Loucy (cell line): ENCODE data around the gene UQCRC1.

Source experiments
- H2AFZ ChIP-seq: fragments of 200-600 bp; sonication (generic); 2 replicates; pipeline ENCODE4 v1.6.0; 2016; ENCODE audit warnings: antibody characterized with exemption, mild to moderate bottlenecking, low read length, moderate library complexity
- H3F3A ChIP-seq: fragments of 200-600 bp; 2 replicates; pipeline ENCODE4 v1.6.0; 2016; ENCODE audit warnings: antibody characterized with exemption, low read depth, mild to moderate bottlenecking
- H3K27me3 ChIP-seq: fragments of 200-600 bp; sonication (generic); 2 replicates; pipeline ENCODE4 v1.6.1; 2014; ENCODE audit warnings: low read length, mild to moderate bottlenecking; ENCODE audit not compliant: insufficient read depth, poor library complexity, severe bottlenecking
- H3K36me3 ChIP-seq: fragments of 200-600 bp; sonication (generic); 2 replicates; pipeline ENCODE4 v1.6.1; 2016; ENCODE audit warnings: low read length; ENCODE audit not compliant: insufficient read depth
- H3K4me1 ChIP-seq: fragments of 200-600 bp; sonication (generic); 2 replicates; pipeline ENCODE4 v1.5.1; 2014; ENCODE audit warnings: low read length, mild to moderate bottlenecking; ENCODE audit not compliant: insufficient read depth, poor library complexity, severe bottlenecking
- H3K4me2 ChIP-seq: fragments of 200-600 bp; sonication (generic); 2 replicates; pipeline ENCODE4 v1.6.0; 2014; ENCODE audit warnings: antibody characterized with exemption, low read length, low read depth, mild to moderate bottlenecking; ENCODE audit not compliant: poor library complexity, severe bottlenecking
- H3K4me3 ChIP-seq: fragments of 200-600 bp; sonication (generic); 2 replicates; pipeline ENCODE4 v1.5.1; 2014; ENCODE audit warnings: low read length, mild to moderate bottlenecking, mixed read lengths; ENCODE audit not compliant: poor library complexity, severe bottlenecking
- H3K79me2 ChIP-seq: fragments of 200-600 bp; sonication (generic); 2 replicates; pipeline ENCODE4 v1.6.1; 2014; ENCODE audit warnings: low read length; ENCODE audit not compliant: insufficient read depth
- H3K9ac ChIP-seq: fragments of 200-600 bp; sonication (generic); 2 replicates; pipeline ENCODE4 v1.6.0; 2014; ENCODE audit warnings: mild to moderate bottlenecking, low read depth, low read length, moderate library complexity; ENCODE audit not compliant: poor library complexity, severe bottlenecking
- H3K9me2 ChIP-seq: fragments of 200-600 bp; sonication (generic); replicated peaks from 2 replicates; pipeline ENCODE4 v1.6.1; 2016; ENCODE audit warnings: low read depth, low read length, mixed read lengths
- H3K9me3 ChIP-seq: fragments of 200-600 bp; sonication (generic); 2 replicates; pipeline ENCODE4 v1.6.1; 2014; ENCODE audit warnings: mild to moderate bottlenecking, antibody characterized with exemption, low read length, low read depth; ENCODE audit not compliant: insufficient read depth
- H4K20me1 ChIP-seq: fragments of 200-600 bp; sonication (generic); 2 replicates; pipeline ENCODE4 v1.6.0; 2014; ENCODE audit warnings: antibody characterized with exemption, low read length, mild to moderate bottlenecking; ENCODE audit not compliant: insufficient read depth, poor library complexity, severe bottlenecking
- EZH2phosphoT487 ChIP-seq: fragments of 200-600 bp; IDR thresholded peaks from 2 replicates; pipeline ENCODE4 v1.6.1; 2018; ENCODE audit warnings: antibody characterized with exemption, mild to moderate bottlenecking, moderate library complexity, borderline replicate concordance
- TF ChIP-seq, protein P1 (sequence below): fragments of 200-600 bp; sonication (generic); conservative IDR thresholded peaks from 2 replicates; pipeline ENCODE4 v1.5.1; 2014; ENCODE audit warnings: mild to moderate bottlenecking, antibody characterized with exemption, low read length

Gene UQCRC1

DNA sequence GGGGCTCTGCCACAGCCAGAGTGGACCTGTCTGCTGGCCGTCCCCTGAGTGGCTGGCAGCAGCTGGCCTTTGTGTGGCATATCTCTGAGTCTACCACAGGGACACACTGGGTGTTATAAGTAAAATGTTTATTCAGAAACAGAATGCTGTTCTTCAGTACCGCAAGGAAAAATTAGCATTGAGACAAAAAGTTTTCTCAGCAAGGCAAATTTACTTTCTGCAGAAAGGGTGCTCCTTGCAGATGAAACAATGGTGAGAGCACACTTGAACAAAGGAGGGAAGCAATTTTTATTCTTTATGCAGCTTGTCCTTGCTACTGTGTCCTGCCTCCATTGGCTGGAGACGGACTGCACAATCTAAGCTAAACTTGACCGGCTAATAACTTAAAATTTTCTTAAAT, 8.1 kb upstream of the UQCRC1 start:
- no peaks in the 10 kb centered on the region for H3K27me3 ChIP-seq
- H3K9me2 ChIP-seq, result no peaks in the 10 kb centered on the region
- no peaks in the 10 kb centered on the region for H4K20me1 ChIP-seq
- no peak overlapping the region for H3K9ac ChIP-seq
- no peaks in the 10 kb centered on the region for H3K36me3 ChIP-seq
- no peak overlapping the region for H3K4me2 ChIP-seq
- peaks cover 7% of the 10 kb centered on the region; the same call in 1 of the 2 replicates for H3K9me3 ChIP-seq
- H3K4me3 ChIP-seq, result no peak overlapping the region
- no peak overlapping the region for H2AFZ ChIP-seq
- TF ChIP-seq, protein P1, sequence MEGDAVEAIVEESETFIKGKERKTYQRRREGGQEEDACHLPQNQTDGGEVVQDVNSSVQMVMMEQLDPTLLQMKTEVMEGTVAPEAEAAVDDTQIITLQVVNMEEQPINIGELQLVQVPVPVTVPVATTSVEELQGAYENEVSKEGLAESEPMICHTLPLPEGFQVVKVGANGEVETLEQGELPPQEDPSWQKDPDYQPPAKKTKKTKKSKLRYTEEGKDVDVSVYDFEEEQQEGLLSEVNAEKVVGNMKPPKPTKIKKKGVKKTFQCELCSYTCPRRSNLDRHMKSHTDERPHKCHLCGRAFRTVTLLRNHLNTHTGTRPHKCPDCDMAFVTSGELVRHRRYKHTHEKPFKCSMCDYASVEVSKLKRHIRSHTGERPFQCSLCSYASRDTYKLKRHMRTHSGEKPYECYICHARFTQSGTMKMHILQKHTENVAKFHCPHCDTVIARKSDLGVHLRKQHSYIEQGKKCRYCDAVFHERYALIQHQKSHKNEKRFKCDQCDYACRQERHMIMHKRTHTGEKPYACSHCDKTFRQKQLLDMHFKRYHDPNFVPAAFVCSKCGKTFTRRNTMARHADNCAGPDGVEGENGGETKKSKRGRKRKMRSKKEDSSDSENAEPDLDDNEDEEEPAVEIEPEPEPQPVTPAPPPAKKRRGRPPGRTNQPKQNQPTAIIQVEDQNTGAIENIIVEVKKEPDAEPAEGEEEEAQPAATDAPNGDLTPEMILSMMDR, result no peak
- TF ChIP-seq EZH2phosphoT487, result no peak
- no peaks in the 10 kb centered on the region for H3F3A ChIP-seq
- no peaks in the 10 kb centered on the region for H3K79me2 ChIP-seq
- H3K4me1 ChIP-seq, result no peaks in the 10 kb centered on the region

DNA sequence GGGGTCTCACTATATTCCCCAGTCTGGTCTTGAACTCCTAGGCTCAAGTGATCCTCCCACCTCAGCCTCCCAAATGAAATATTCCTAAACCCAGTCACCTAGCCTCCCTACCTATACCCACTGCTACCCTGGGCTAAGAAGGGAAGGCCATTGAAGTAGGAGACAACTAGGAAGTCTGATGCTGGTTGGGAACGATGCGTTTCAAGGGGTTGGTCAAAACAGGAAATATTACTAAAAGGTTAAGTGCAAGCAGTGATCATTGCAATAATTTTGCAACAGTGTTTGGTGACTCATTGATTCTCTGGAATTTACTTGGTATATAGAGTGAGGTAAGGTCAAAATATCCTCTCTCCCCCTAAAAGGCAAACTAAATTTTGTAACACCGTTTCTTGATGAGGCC, 4.6 kb upstream of the UQCRC1 start:
- peaks cover under 1% of the 10 kb centered on the region for H4K20me1 ChIP-seq
- H3F3A ChIP-seq, result no peaks in the 10 kb centered on the region
- peaks cover 7% of the 10 kb centered on the region; the same call in 1 of the 2 replicates for H3K9me3 ChIP-seq
- H3K9ac ChIP-seq, result no peak overlapping the region
- no peaks in the 10 kb centered on the region for H3K27me3 ChIP-seq
- H3K36me3 ChIP-seq, result no peaks in the 10 kb centered on the region
- H3K4me3 ChIP-seq, result no peak overlapping the region
- no peak overlapping the region for H2AFZ ChIP-seq
- H3K9me2 ChIP-seq, result no peaks in the 10 kb centered on the region
- peaks cover 11% of the 10 kb centered on the region for H3K79me2 ChIP-seq
- H3K4me2 ChIP-seq, result no peak overlapping the region
- no peaks in the 10 kb centered on the region for H3K4me1 ChIP-seq
- no peak for TF ChIP-seq EZH2phosphoT487
- TF ChIP-seq, protein P1, result no peak

DNA sequence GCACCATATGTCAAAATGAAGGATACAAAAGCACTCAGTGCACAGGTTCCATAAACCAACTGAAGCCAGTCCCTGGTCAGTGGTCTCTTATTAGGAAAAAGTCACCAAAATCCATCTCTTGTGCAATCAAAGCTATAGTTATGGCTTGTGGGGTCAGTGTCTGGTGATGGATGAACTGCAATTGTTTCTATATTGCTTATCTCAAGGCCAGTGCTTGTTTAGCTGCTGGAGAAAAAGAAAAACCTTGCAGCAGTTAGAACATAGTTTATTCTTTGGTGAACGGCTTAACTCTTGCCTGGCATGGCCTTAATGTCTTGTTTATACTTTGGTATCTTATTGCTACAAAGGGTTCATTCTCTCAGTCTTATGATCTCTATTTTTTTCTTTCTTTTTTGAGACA, 2.9 kb upstream of the UQCRC1 start:
- Histone ChIP-seq H3K9ac (no peak overlapping the region), H2AFZ (no peak overlapping the region), H3K4me2 (no peak overlapping the region), H3K4me3 (no peak overlapping the region), H4K20me1 (peaks cover 8% of the 10 kb centered on the region), H3K9me2 (no peaks in the 10 kb centered on the region), H3K36me3 (no peaks in the 10 kb centered on the region), H3K4me1 (peaks cover 13% of the 10 kb centered on the region), H3K9me3 (peaks cover 5% of the 10 kb centered on the region; the same call in 1 of the 2 replicates), H3K79me2 (peaks cover 29% of the 10 kb centered on the region), H3K27me3 (no peaks in the 10 kb centered on the region), H3F3A (no peaks in the 10 kb centered on the region)
- TF ChIP-seq, protein P1, result no peak
- no peak for TF ChIP-seq EZH2phosphoT487
